HCT116 (cell line): ENCODE results near the gene RYR2. TPM values are rescaled to one million over a fixed set of nuclear protein-coding genes. Genes with fewer than 3 reads are reported as not detected.

ENCODE experiments used
- ATAC-seq: fragments of 200-7000 bp; cut with Tn5 transposase; 2 replicates; pipeline ENCODE4 v1.9.1; 2020; ENCODE audit warnings: mild to moderate bottlenecking, moderate library complexity
- BruUV-seq: library from RNA; stranded (reverse); fragments of 400-500 nt; replicated peaks from 2 replicates; lab custom pipeline; 2021; lab: Mats Ljungman, UMichigan
- CTCF ChIA-PET: fragments of 300-600 bp; sonication (Branson Sonifier 250); formaldehyde crosslinking; loops from one replicate; lab custom pipeline; 2021; ENCODE audit warnings: antibody characterized with exemption; lab: Charles Lee
- POLR2A ChIA-PET: fragments of 300-600, 350-600 bp; sonication (Branson Sonifier 250); formaldehyde crosslinking; loops from one replicate; lab custom pipeline; 2021; ENCODE audit warnings: antibody characterized with exemption; lab: Charles Lee
- RAD21 ChIA-PET, 2 experiments: fragments of 300-600 bp; sonication (Branson Sonifier 250); formaldehyde crosslinking; loops; one replicate each; lab custom pipeline; 2023; ENCODE audit warnings: low total read pairs in 2 of 2; ENCODE audit not compliant: uncharacterized antibody in 2 of 2, unreplicated experiment in 2 of 2, low non-redundant PET in 1 of 2; lab: Charles Lee
- DNase-seq: peaks from one replicate; pipeline ENCODE4 v3.0.0-alpha.2; 2010; ENCODE audit warnings: low read depth, low spot score
- H2AFZ ChIP-seq: fragments of 200-600 bp; shearing (Covaris generic), sonication (generic); 2 replicates; pipeline ENCODE4 v1.6.1; 2017; ENCODE audit warnings: low read depth, mixed run types, mixed read lengths, antibody characterized with exemption, low read length; ENCODE audit not compliant: poor library complexity, severe bottlenecking
- H3K27ac ChIP-seq: 2 replicates; pipeline ENCODE4 v1.5.1; 2012; ENCODE audit warnings: low read depth, low read length
- H3K27me3 ChIP-seq: fragments of 200-600 bp; sonication (generic); 2 replicates; pipeline ENCODE4 v1.6.1; 2016; ENCODE audit warnings: mixed run types, low read length, mixed read lengths; ENCODE audit not compliant: insufficient read depth
- H3K36me3 ChIP-seq, 2 experiments: fragments of 200-500 bp in 1 of 2; fragments of 200-600 bp in 1 of 2; sonication (Bioruptor generic) in 1 of 2; sonication (generic) in 1 of 2; 2 replicates each; pipeline versions ENCODE4 v1.5.1 to v1.6.1; 2014 to 2016; ENCODE audit warnings: low read length in 2 of 2, inconsistent platforms in 1 of 2, mixed read lengths in 1 of 2, mixed run types in 1 of 2; ENCODE audit not compliant: insufficient read depth in 2 of 2, control insufficient read depth in 1 of 2
- H3K4me1 ChIP-seq, 2 experiments: fragments of 200-600 bp in 1 of 2; sonication (generic) in 1 of 2; 2 replicates each; pipeline versions ENCODE4 v1.5.1 to v1.6.1; 2012 to 2017; ENCODE audit warnings: low read length in 2 of 2, inconsistent platforms in 1 of 2, mild to moderate bottlenecking in 1 of 2, mixed read lengths in 1 of 2, mixed run types in 1 of 2, moderate library complexity in 1 of 2; ENCODE audit not compliant: insufficient read depth in 2 of 2, control insufficient read depth in 1 of 2
- H3K4me2 ChIP-seq: fragments of 200-600 bp; sonication (generic); 2 replicates; pipeline ENCODE4 v1.6.1; 2017; ENCODE audit warnings: mixed run types, low read length, mixed read lengths
- H3K4me3 ChIP-seq, 2 experiments: fragments of 200-600 bp in 1 of 2; sonication (generic) in 1 of 2; replicated peaks in 1 of 2; 2 replicates each; pipeline ENCODE4 v1.5.1; 2011 to 2016; ENCODE audit warnings: low read length in 2 of 2, control low read depth in 1 of 2, low read depth in 1 of 2, mild to moderate bottlenecking in 1 of 2, mixed read lengths in 1 of 2, mixed run types in 1 of 2
- H3K79me2 ChIP-seq: fragments of 200-600 bp; sonication (generic); 2 replicates; pipeline ENCODE4 v1.6.1; 2017; ENCODE audit warnings: mild to moderate bottlenecking, mixed run types, low read length, moderate library complexity, mixed read lengths; ENCODE audit not compliant: insufficient read depth
- H3K9ac ChIP-seq: fragments of 200-600 bp; sonication (generic); 2 replicates; pipeline ENCODE4 v1.6.1; 2016; ENCODE audit warnings: low read length, mixed read lengths
- H3K9me2 ChIP-seq: fragments of 200-600 bp; sonication (generic), shearing (Covaris generic); 2 replicates; pipeline ENCODE4 v1.6.1; 2017; ENCODE audit warnings: mixed run types, mild to moderate bottlenecking, moderate library complexity; ENCODE audit not compliant: insufficient read depth
- H3K9me3 ChIP-seq, 2 experiments: fragments of 200-500 bp in 1 of 2; fragments of 200-600 bp in 1 of 2; sonication (Bioruptor generic) in 1 of 2; sonication (generic) in 1 of 2; 2 replicates each; pipeline ENCODE4 v1.6.1; 2014 to 2017; ENCODE audit warnings: low read length in 2 of 2, mixed read lengths in 2 of 2, inconsistent platforms in 1 of 2, low read depth in 1 of 2, mild to moderate bottlenecking in 1 of 2, mixed run types in 1 of 2, moderate library complexity in 1 of 2; ENCODE audit not compliant: control insufficient read depth in 1 of 2, insufficient read depth in 1 of 2
- H4K20me1 ChIP-seq: fragments of 200-600 bp; sonication (generic), shearing (Covaris generic); 2 replicates; pipeline ENCODE4 v1.6.1; 2017; ENCODE audit warnings: mixed run types, mild to moderate bottlenecking, moderate library complexity; ENCODE audit not compliant: insufficient read depth
- EGR1 ChIP-seq: IDR thresholded peaks from 2 replicates; pipeline ENCODE4 v1.6.1; 2012; ENCODE audit warnings: low read depth
- ELF1 ChIP-seq: IDR thresholded peaks from 2 replicates; pipeline ENCODE4 v1.6.1; 2012; ENCODE audit warnings: low read depth, borderline replicate concordance
- FOSL1 ChIP-seq: IDR thresholded peaks from 2 replicates; pipeline ENCODE4 v1.6.1; 2012; ENCODE audit warnings: low read depth
- JUND ChIP-seq: IDR thresholded peaks from 2 replicates; pipeline ENCODE4 v1.6.1; 2012
- MAX ChIP-seq: IDR thresholded peaks from 2 replicates; pipeline ENCODE4 v1.6.1; 2012
- SRF ChIP-seq: IDR thresholded peaks from 2 replicates; pipeline ENCODE4 v1.6.1; 2012; ENCODE audit warnings: low read depth
- YY1 ChIP-seq: IDR thresholded peaks from 2 replicates; pipeline ENCODE4 v1.6.1; 2011; ENCODE audit warnings: low read length, low read depth, moderate library complexity, mild to moderate bottlenecking; ENCODE audit not compliant: insufficient replicate concordance; ENCODE audit errors: extremely low read depth
- ZBTB33 ChIP-seq: IDR thresholded peaks from 2 replicates; pipeline ENCODE4 v1.6.1; 2011; ENCODE audit warnings: mild to moderate bottlenecking, low read length, moderate library complexity; ENCODE audit not compliant: insufficient replicate concordance; ENCODE audit errors: extremely low read depth
- ZFX ChIP-seq: fragments of 450-650 bp; IDR thresholded peaks from 2 replicates; pipeline ENCODE4 v1.6.1; 2017
- intact Hi-C: fragments of 100-400 bp; cut with micrococcal nuclease; formaldehyde crosslinking; loops from 2 replicates; pipeline ENCODE4 v1.10.0; 2022
- total RNA-seq: library from RNA; stranded (reverse); gene quantifications from one replicate; pipeline ENCODE4 v1.2.1, GENCODE V29; 2021; ENCODE audit not compliant: unreplicated experiment

Gene RYR2
- total RNA-seq, 1 experiment from 2014 or later: 0.02 TPM

GRCh38 chr1:237444120-237444790, 402.3 kb downstream of the RYR2 start:
- H3K27ac ChIP-seq: no peak overlapping the region
- ChIA-PET RAD21 (no interaction called here), CTCF (no interaction called here), POLR2A (no interaction called here)
- no peaks in the 10 kb centered on the region for H4K20me1 ChIP-seq
- H3K36me3 ChIP-seq: no peaks in the 10 kb centered on the region
- no peaks in the 10 kb centered on the region for H3K27me3 ChIP-seq
- BruUV-seq: no TSS peak
- no peaks in the 10 kb centered on the region for H3K79me2 ChIP-seq
- H3K9ac ChIP-seq: no peak overlapping the region
- no peak overlapping the region for H2AFZ ChIP-seq
- H3K4me3 ChIP-seq: no peak overlapping the region
- intact Hi-C loops: no loop called here
- no peak for ATAC-seq
- no peaks in the 10 kb centered on the region for H3K9me2 ChIP-seq
- no peaks in the 10 kb centered on the region for H3K4me1 ChIP-seq
- peaks cover 0 to 5% of the 10 kb centered on the region in 2 experiments; a peak in 2 of 4 replicates for H3K9me3 ChIP-seq
- H3K4me2 ChIP-seq: no peak overlapping the region
- TF ChIP-seq ELF1 (no peak), SRF (no peak), ZBTB33 (no peak), FOSL1 (no peak), EGR1 (no peak), JUND (no peak), YY1 (no peak)
- TF ChIP-seq, all 23 proteins: peak for 0
- no peak for DNase-seq

- H3K27ac ChIP-seq: no peak overlapping the region
- TF ChIP-seq MAX: no peak
- TF ChIP-seq ZFX: no peak
- no peak for TF ChIP-seq FOSL1
- H4K20me1 ChIP-seq: no peaks in the 10 kb centered on the region
- H3K4me1 ChIP-seq: no peaks in the 10 kb centered on the region
- H3K9me3 ChIP-seq: peaks cover 0 to 3% of the 10 kb centered on the region in 2 experiments; a peak in 2 of 4 replicates
- H3K36me3 ChIP-seq: no peaks in the 10 kb centered on the region
- no peak overlapping the region for H3K4me3 ChIP-seq
- H3K27me3 ChIP-seq: no peaks in the 10 kb centered on the region
- no peaks in the 10 kb centered on the region for H3K9me2 ChIP-seq
- ATAC-seq (no peak), DNase-seq (no peak)
- H3K79me2 ChIP-seq: no peaks in the 10 kb centered on the region
- no peak overlapping the region for H3K4me2 ChIP-seq
- no peak overlapping the region for H3K9ac ChIP-seq
- ChIA-PET POLR2A (no interaction called here), CTCF (no interaction called here), RAD21 (no interaction called here)
- intact Hi-C loops: no loop called here
- no peak overlapping the region for H2AFZ ChIP-seq
- no TSS peak for BruUV-seq
These were observed 406.1 kb downstream of the RYR2 start for GRCh38 chr1:237448042-237448441.
